Activated naive CD4-positive, alpha-beta T cell treated with anti-CD3 and anti-CD28 coated beads, Interleukin-2, amount 50 U/mL, for 24 hours (primary cell): ENCODE data around the gene NR2E1.

Source experiments
- H3K27ac Mint-ChIP-seq: one replicate; pipeline ENCODE4 v1.8.0; 2021; ENCODE audit warnings: mild to moderate bottlenecking, mixed read lengths
- H3K27me3 Mint-ChIP-seq: one replicate; pipeline ENCODE4 v1.8.0; 2021; ENCODE audit warnings: mixed read lengths
- H3K36me3 Mint-ChIP-seq: one replicate; pipeline ENCODE4 v1.8.0; 2021; ENCODE audit warnings: mixed read lengths
- H3K4me1 Mint-ChIP-seq: one replicate; pipeline ENCODE4 v1.8.0; 2021; ENCODE audit warnings: mixed read lengths
- H3K4me3 Mint-ChIP-seq: one replicate; pipeline ENCODE4 v1.8.0; 2021; ENCODE audit warnings: mild to moderate bottlenecking, mixed read lengths
- H3K9me3 Mint-ChIP-seq: one replicate; pipeline ENCODE4 v1.8.0; 2021; ENCODE audit warnings: mixed read lengths

Gene NR2E1

GRCh38 chr6:108175592-108176279 is 9.9 kb downstream of the NR2E1 start:
- peaks cover 24% of the 10 kb centered on the region for H3K4me1 Mint-ChIP-seq
- H3K4me3 Mint-ChIP-seq: peak overlapping the region; percentile 56
- H3K27ac Mint-ChIP-seq: no peak overlapping the region
- no peaks in the 10 kb centered on the region for H3K9me3 Mint-ChIP-seq
- peaks cover 70% of the 10 kb centered on the region for H3K27me3 Mint-ChIP-seq
- no peaks in the 10 kb centered on the region for H3K36me3 Mint-ChIP-seq

- Mint-ChIP-seq H3K4me1 (peaks cover 20% of the 10 kb centered on the region), H3K36me3 (no peaks in the 10 kb centered on the region), H3K9me3 (no peaks in the 10 kb centered on the region), H3K27me3 (peaks cover 64% of the 10 kb centered on the region), H3K4me3 (peak overlapping the region; percentile 56), H3K27ac (no peak overlapping the region)
Measured at GRCh38 chr6:108176281-108177089, 10.7 kb downstream of the NR2E1 start.

GRCh38 chr6:108179741-108180140 is 13.9 kb downstream of the NR2E1 start:
- no peak overlapping the region for H3K27ac Mint-ChIP-seq
- H3K27me3 Mint-ChIP-seq: peaks cover 41% of the 10 kb centered on the region
- H3K36me3 Mint-ChIP-seq: no peaks in the 10 kb centered on the region
- peaks cover 14% of the 10 kb centered on the region for H3K4me1 Mint-ChIP-seq
- no peak overlapping the region for H3K4me3 Mint-ChIP-seq
- H3K9me3 Mint-ChIP-seq: no peaks in the 10 kb centered on the region

GRCh38 chr6:108180266-108180665 is 14.4 kb downstream of the NR2E1 start:
- peaks cover 40% of the 10 kb centered on the region for H3K27me3 Mint-ChIP-seq
- no peak overlapping the region for H3K4me3 Mint-ChIP-seq
- no peak overlapping the region for H3K27ac Mint-ChIP-seq
- H3K9me3 Mint-ChIP-seq: no peaks in the 10 kb centered on the region
- H3K4me1 Mint-ChIP-seq: peaks cover 9% of the 10 kb centered on the region
- no peaks in the 10 kb centered on the region for H3K36me3 Mint-ChIP-seq

- Mint-ChIP-seq H3K4me1 (peaks cover 6% of the 10 kb centered on the region), H3K27me3 (peaks cover 38% of the 10 kb centered on the region), H3K4me3 (no peak overlapping the region), H3K36me3 (no peaks in the 10 kb centered on the region), H3K27ac (no peak overlapping the region), H3K9me3 (no peaks in the 10 kb centered on the region)
Measured at GRCh38 chr6:108180776-108181175, 15.0 kb downstream of the NR2E1 start.

GRCh38 chr6:108186226-108186625 is 20.4 kb downstream of the NR2E1 start:
- Mint-ChIP-seq H3K9me3 (no peaks in the 10 kb centered on the region), H3K4me1 (no peaks in the 10 kb centered on the region), H3K27me3 (peaks cover 10% of the 10 kb centered on the region), H3K27ac (no peak overlapping the region), H3K36me3 (no peaks in the 10 kb centered on the region), H3K4me3 (no peak overlapping the region)

GRCh38 chr6:108187519-108187918 is 21.7 kb downstream of the NR2E1 start:
- Mint-ChIP-seq H3K9me3 (no peaks in the 10 kb centered on the region), H3K27me3 (peaks cover 10% of the 10 kb centered on the region), H3K4me3 (no peak overlapping the region), H3K4me1 (no peaks in the 10 kb centered on the region), H3K27ac (no peak overlapping the region), H3K36me3 (no peaks in the 10 kb centered on the region)

GRCh38 chr6:108193131-108193530 is 27.3 kb downstream of the NR2E1 start:
- H3K9me3 Mint-ChIP-seq: no peaks in the 10 kb centered on the region
- no peak overlapping the region for H3K4me3 Mint-ChIP-seq
- H3K4me1 Mint-ChIP-seq: no peaks in the 10 kb centered on the region
- peaks cover 2% of the 10 kb centered on the region for H3K36me3 Mint-ChIP-seq
- H3K27ac Mint-ChIP-seq: no peak overlapping the region
- H3K27me3 Mint-ChIP-seq: peaks cover 6% of the 10 kb centered on the region

- no peaks in the 10 kb centered on the region for H3K4me1 Mint-ChIP-seq
- H3K27me3 Mint-ChIP-seq: peaks cover 6% of the 10 kb centered on the region
- H3K9me3 Mint-ChIP-seq: no peaks in the 10 kb centered on the region
- no peak overlapping the region for H3K27ac Mint-ChIP-seq
- peaks cover 2% of the 10 kb centered on the region for H3K36me3 Mint-ChIP-seq
- no peak overlapping the region for H3K4me3 Mint-ChIP-seq
Measured at GRCh38 chr6:108193835-108194234, 28.0 kb downstream of the NR2E1 start.

- H3K9me3 Mint-ChIP-seq: no peaks in the 10 kb centered on the region
- no peaks in the 10 kb centered on the region for H3K4me1 Mint-ChIP-seq
- no peak overlapping the region for H3K27ac Mint-ChIP-seq
- H3K36me3 Mint-ChIP-seq: peaks cover 2% of the 10 kb centered on the region
- H3K4me3 Mint-ChIP-seq: no peak overlapping the region
- peaks cover 6% of the 10 kb centered on the region for H3K27me3 Mint-ChIP-seq
Measured at GRCh38 chr6:108194503-108194902, 28.7 kb downstream of the NR2E1 start.

- H3K4me3 Mint-ChIP-seq: no peak overlapping the region
- H3K9me3 Mint-ChIP-seq: no peaks in the 10 kb centered on the region
- H3K36me3 Mint-ChIP-seq: peaks cover 2% of the 10 kb centered on the region
- H3K27me3 Mint-ChIP-seq: peaks cover 6% of the 10 kb centered on the region
- H3K4me1 Mint-ChIP-seq: no peaks in the 10 kb centered on the region
- no peak overlapping the region for H3K27ac Mint-ChIP-seq
Measured at GRCh38 chr6:108195209-108195608, 29.4 kb downstream of the NR2E1 start.

- H3K36me3 Mint-ChIP-seq: peaks cover 2% of the 10 kb centered on the region
- no peak overlapping the region for H3K4me3 Mint-ChIP-seq
- H3K9me3 Mint-ChIP-seq: no peaks in the 10 kb centered on the region
- peaks cover 4% of the 10 kb centered on the region for H3K27me3 Mint-ChIP-seq
- H3K4me1 Mint-ChIP-seq: no peaks in the 10 kb centered on the region
- H3K27ac Mint-ChIP-seq: no peak overlapping the region
Measured at GRCh38 chr6:108198761-108199498, 33.1 kb downstream of the NR2E1 start.

- no peak overlapping the region for H3K4me3 Mint-ChIP-seq
- H3K27me3 Mint-ChIP-seq: no peaks in the 10 kb centered on the region
- H3K27ac Mint-ChIP-seq: no peak overlapping the region
- peaks cover 2% of the 10 kb centered on the region for H3K36me3 Mint-ChIP-seq
- no peaks in the 10 kb centered on the region for H3K9me3 Mint-ChIP-seq
- H3K4me1 Mint-ChIP-seq: no peaks in the 10 kb centered on the region
Measured at GRCh38 chr6:108200186-108200585, 34.4 kb downstream of the NR2E1 start.

- Mint-ChIP-seq H3K27me3 (no peaks in the 10 kb centered on the region), H3K9me3 (no peaks in the 10 kb centered on the region), H3K36me3 (peaks cover 2% of the 10 kb centered on the region), H3K27ac (peak overlapping the region; percentile 76), H3K4me1 (no peaks in the 10 kb centered on the region), H3K4me3 (no peak overlapping the region)
Measured at GRCh38 chr6:108200631-108201030, 34.8 kb downstream of the NR2E1 start.

- Mint-ChIP-seq H3K27ac (no peak overlapping the region), H3K4me1 (no peaks in the 10 kb centered on the region), H3K36me3 (peaks cover 8% of the 10 kb centered on the region), H3K4me3 (no peak overlapping the region), H3K9me3 (no peaks in the 10 kb centered on the region), H3K27me3 (no peaks in the 10 kb centered on the region)
Measured at GRCh38 chr6:108203189-108204112, 37.6 kb downstream of the NR2E1 start.
